Choroid plexus epithelial cell (primary cell): ENCODE measurements around the gene CD52.

Experiments used
- DNase-seq: peaks from one replicate; pipeline ENCODE4 v3.0.0-alpha.2; 2010; ENCODE audit warnings: low read depth
- H3K4me3 ChIP-seq: 2 replicates; pipeline ENCODE4 v1.5.1; 2011; ENCODE audit warnings: low read depth, mild to moderate bottlenecking, control low read depth, low read length, moderate library complexity
- TF ChIP-seq, protein P1 (sequence below): conservative IDR thresholded peaks from 2 replicates; pipeline ENCODE4 v1.5.1; 2011; ENCODE audit warnings: low read depth, mild to moderate bottlenecking, control low read depth, inconsistent platforms, low read length, moderate library complexity

The CD52 gene

DNA sequence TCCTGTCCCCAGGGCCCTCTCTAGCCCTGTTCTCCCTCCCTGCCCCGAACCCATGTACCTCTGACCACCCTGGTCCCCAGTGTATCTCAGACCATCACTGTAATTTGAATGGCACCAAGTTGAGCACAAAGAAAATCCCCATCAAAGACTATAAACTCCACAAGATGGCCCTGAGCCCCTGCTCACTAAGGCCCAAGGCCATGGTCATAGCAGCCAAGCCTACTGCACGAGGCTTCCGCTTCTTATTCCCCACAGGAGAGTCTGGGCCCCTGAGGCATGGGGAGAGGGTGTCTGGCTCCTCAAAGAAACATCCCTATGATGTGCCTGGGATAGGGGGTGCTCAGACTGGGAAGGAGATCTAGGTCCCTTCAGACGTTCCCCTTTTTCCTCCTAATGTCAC is 50.2 kb downstream of the CD52 start:
- no peak overlapping the region for H3K4me3 ChIP-seq
- TF ChIP-seq, protein P1, sequence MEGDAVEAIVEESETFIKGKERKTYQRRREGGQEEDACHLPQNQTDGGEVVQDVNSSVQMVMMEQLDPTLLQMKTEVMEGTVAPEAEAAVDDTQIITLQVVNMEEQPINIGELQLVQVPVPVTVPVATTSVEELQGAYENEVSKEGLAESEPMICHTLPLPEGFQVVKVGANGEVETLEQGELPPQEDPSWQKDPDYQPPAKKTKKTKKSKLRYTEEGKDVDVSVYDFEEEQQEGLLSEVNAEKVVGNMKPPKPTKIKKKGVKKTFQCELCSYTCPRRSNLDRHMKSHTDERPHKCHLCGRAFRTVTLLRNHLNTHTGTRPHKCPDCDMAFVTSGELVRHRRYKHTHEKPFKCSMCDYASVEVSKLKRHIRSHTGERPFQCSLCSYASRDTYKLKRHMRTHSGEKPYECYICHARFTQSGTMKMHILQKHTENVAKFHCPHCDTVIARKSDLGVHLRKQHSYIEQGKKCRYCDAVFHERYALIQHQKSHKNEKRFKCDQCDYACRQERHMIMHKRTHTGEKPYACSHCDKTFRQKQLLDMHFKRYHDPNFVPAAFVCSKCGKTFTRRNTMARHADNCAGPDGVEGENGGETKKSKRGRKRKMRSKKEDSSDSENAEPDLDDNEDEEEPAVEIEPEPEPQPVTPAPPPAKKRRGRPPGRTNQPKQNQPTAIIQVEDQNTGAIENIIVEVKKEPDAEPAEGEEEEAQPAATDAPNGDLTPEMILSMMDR, result no peak
- DNase-seq, result no peak

DNA sequence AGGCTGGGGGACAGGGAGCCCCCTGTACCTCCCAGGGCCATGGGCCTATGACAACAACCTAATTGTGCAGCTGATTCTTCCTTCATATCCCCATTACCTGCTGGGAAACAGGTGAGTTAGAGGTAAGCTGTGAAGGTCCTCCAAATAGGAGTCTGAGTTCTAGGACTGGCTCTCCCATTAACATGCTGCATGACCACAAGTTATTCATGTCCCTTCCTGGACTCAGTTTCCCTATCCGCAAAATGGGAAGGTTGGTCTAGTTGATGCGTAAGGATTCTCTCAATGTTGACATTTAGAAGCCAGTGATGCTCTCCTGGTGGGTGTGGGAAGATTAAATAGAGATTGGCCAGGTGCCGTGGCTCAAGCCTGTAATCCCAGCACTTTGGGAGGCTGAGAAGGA is 50.7 kb downstream of the CD52 start:
- no peak for DNase-seq
- H3K4me3 ChIP-seq, result no peak overlapping the region
- TF ChIP-seq, protein P1, result no peak
